ENCODE data around the gene TUT4. TPM values are rescaled to one million over a fixed set of nuclear protein-coding genes. Genes with fewer than 3 reads are reported as not detected.

Gene TUT4
- total RNA-seq, 1 donor from 2014 or later: 61.2 TPM

DNA sequence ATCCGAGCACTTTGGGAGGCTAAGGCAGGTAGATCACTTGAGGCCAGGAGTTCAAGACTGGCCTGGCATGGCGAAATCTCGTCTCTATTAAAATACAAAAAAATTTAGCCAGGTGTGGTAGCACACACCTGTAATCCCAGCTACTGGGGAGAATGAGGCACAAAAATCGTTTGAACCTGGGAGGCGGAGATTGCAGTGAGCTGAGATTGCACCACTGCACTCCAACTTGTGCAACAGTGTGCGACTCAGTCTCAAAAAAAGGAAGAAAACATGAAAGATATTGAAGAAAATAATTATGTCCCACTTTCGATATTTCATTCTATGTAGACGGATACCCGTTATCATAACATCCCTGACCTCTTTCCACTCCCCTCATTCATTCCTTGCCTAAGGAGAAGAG is 19.2 kb downstream of the TUT4 start:
- H3K9me3 Mint-ChIP-seq: peaks cover 11% of the 10 kb centered on the region
- H3K27me3 Mint-ChIP-seq: no peaks in the 10 kb centered on the region
- peaks cover 25% of the 10 kb centered on the region for H3K36me3 Mint-ChIP-seq (ENCODE audit: low read depth)
- H3K4me3 Mint-ChIP-seq: no peak overlapping the region
- DNase-seq: no peak
- intact Hi-C loops (cut with micrococcal nuclease): no loop called here
- H3K27ac Mint-ChIP-seq: no peak overlapping the region
- peaks cover 14% of the 10 kb centered on the region for H3K4me1 Mint-ChIP-seq

DNA sequence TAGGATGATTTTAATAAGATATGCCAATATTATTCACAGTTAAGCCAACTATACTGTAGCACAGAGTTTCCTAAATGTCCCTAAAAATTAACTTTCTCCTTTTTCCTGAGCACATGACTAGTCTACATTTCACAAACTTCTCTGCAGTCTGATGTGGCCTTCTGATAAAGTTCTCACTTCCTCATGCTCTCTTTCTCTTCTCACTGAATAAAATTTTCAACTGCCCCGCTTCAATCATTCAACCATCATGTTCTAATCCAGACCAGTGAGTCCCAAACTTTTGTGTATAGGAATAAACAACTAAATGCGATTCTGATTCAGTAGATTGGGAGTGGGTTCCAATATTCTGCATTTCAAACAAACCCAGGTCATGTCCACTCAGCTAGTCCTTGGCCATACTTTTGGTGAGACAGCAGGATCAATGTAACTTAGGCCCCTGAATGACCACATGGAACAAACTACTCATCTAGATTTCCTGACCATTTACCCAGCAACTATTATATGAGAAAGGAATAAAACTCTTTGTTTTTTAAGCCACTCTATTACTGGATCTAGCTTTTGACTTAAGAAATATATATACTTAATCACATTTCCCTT is 20.1 kb downstream of the TUT4 start:
- H3K36me3 Mint-ChIP-seq (ENCODE audit: low read depth): peaks cover 24% of the 10 kb centered on the region
- no peak overlapping the region for H3K27ac Mint-ChIP-seq
- no peak overlapping the region for H3K4me3 Mint-ChIP-seq
- no peaks in the 10 kb centered on the region for H3K27me3 Mint-ChIP-seq
- peaks cover 11% of the 10 kb centered on the region for H3K9me3 Mint-ChIP-seq
- DNase-seq: no peak
- peaks cover 14% of the 10 kb centered on the region for H3K4me1 Mint-ChIP-seq
- intact Hi-C loops (cut with micrococcal nuclease): no loop called here

DNA sequence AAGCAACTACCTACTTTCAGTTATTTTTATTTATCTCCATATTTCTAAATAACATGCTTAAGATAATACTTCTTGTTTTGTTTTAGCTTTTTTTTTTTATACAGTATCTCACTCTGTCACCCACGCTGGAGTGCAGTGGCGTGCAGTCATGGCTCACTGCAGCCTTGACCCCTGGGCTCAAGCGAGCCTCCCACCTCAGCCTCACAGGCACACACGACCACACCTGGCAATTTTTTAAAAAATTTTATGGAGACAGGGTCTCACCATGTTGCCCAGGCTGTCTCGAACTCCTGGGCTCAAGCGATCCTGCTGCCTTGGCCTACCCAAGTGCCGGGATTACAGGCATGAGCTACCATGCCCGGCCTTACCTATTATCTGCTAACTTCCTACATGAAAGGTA is 20.6 kb downstream of the TUT4 start:
- intact Hi-C loops (cut with micrococcal nuclease): no loop called here
- Mint-ChIP-seq H3K9me3 (peaks cover 11% of the 10 kb centered on the region), H3K4me1 (peaks cover 14% of the 10 kb centered on the region), H3K27me3 (no peaks in the 10 kb centered on the region), H3K4me3 (no peak overlapping the region), H3K36me3 (ENCODE audit: low read depth) (peaks cover 25% of the 10 kb centered on the region), H3K27ac (no peak overlapping the region)
- DNase-seq: no peak

DNA sequence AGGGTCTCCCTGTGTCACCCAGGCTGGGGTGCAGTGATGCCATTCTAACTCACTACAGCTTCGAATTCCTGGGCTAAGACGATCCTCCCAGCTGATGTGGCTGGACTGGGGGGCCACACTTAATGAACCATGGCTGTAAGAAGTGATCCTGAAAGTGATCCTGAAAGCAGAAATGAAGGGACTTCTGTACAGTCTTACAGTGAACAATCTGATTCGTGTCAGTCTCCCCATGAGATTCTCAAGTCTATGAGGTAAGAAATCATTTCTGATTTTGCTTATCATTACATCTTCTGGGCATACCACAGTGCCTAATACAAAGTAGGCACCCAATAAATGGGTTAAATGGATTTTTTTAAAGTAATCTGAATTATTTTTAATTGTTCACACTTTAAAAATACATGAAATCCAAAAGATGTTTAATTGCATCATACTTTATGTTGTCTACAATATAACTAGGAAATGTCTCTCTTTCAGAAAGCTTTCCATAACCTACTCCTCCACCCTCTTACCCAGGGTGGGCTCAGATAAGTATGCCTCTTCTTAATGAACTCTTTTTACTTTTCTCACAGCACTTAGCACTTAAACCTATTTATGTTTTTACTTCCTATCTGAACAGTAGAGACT is 21.5 kb downstream of the TUT4 start:
- Mint-ChIP-seq H3K4me1 (peaks cover 14% of the 10 kb centered on the region), H3K36me3 (ENCODE audit: low read depth) (peaks cover 25% of the 10 kb centered on the region), H3K9me3 (peaks cover 11% of the 10 kb centered on the region), H3K4me3 (no peak overlapping the region), H3K27ac (no peak overlapping the region), H3K27me3 (no peaks in the 10 kb centered on the region)
- DNase-seq: peak; percentile 41
- intact Hi-C loops (cut with micrococcal nuclease): no loop called here

DNA sequence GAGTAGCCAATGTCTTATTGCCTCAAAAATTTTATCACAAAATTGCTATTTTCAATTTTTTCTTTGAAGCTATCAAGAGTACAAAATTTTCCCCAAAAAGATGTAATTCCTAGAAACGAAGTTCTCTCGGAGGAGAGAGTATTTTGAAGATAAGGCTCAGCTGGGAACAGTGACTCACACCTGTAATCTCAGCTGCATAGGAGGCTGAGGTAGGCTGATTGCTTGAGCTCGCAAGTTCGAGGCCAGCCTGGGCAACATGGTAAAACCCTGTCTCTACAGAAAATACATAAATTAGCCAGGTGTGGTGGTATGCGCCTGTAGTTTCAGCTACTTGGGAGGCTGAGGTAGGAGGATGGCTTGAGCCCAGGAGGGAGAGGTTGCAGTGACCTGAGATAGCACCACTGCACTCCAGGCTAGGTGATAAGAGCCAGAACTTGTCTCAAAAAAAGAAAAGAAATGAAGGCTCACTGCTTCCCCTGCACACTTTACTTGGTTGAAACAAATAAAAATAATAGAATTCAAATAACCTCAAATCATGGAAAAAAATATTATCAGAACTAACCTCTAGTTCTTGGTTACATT is 22.2 kb downstream of the TUT4 start:
- H3K36me3 Mint-ChIP-seq (ENCODE audit: low read depth): peaks cover 23% of the 10 kb centered on the region
- H3K27ac Mint-ChIP-seq: no peak overlapping the region
- intact Hi-C loops (cut with micrococcal nuclease): no loop called here
- H3K4me3 Mint-ChIP-seq: no peak overlapping the region
- no peak for DNase-seq
- peaks cover 14% of the 10 kb centered on the region for H3K4me1 Mint-ChIP-seq
- peaks cover 8% of the 10 kb centered on the region for H3K9me3 Mint-ChIP-seq
- H3K27me3 Mint-ChIP-seq: no peaks in the 10 kb centered on the region

DNA sequence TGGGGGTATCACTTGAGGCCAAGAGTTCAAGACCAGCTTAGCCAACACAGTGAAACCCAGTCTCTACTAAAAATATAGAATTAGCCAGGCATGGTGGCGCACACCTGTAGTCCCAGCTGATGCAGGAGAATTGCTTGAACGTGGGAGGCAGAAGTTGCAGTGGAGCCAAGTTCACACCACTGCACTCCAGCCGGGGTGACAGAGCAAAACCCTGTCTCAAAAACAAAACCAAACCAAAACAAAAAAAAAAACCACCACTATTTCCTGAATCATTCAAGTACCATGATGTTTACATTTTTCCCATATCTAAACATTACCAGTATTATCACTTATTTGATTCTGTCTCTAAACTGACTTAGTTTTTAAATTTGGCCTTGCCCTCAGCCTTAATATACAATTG is 29.5 kb downstream of the TUT4 start:
- Mint-ChIP-seq H3K27ac (no peak overlapping the region), H3K4me1 (peaks cover 14% of the 10 kb centered on the region), H3K9me3 (no peaks in the 10 kb centered on the region), H3K27me3 (no peaks in the 10 kb centered on the region), H3K36me3 (ENCODE audit: low read depth) (peaks cover 41% of the 10 kb centered on the region), H3K4me3 (no peak overlapping the region)
- DNase-seq: peak; percentile 73
- intact Hi-C loops (cut with micrococcal nuclease): loop anchor here (1.0 kb wide), 1 partner anchor 29 kb away; no protein-coding TSS in a partner anchor

DNA sequence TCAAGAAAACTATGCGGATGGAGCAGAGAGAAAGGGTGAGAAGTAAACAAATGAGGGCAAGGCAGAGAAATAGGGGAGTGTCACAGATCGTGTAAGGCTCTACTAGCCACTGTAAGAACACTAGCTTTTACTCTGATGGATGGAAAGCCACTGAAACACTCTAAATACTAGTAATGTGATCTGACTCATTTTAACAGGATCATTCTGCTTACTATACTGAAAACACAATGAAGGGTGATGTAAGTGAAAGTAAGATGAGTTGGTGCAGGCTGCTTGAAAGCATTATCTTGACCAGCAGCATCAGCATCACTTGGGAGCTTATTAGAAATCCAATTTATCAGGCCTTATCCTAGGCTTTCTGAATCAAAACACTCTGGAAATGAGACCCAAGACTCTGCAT is 32.7 kb downstream of the TUT4 start:
- Mint-ChIP-seq H3K9me3 (no peaks in the 10 kb centered on the region), H3K4me1 (peaks cover 16% of the 10 kb centered on the region), H3K36me3 (ENCODE audit: low read depth) (peaks cover 36% of the 10 kb centered on the region), H3K27ac (peak overlapping the region; percentile 65), H3K27me3 (no peaks in the 10 kb centered on the region), H3K4me3 (no peak overlapping the region)
- intact Hi-C loops (cut with micrococcal nuclease): no loop called here
- DNase-seq: no peak

DNA sequence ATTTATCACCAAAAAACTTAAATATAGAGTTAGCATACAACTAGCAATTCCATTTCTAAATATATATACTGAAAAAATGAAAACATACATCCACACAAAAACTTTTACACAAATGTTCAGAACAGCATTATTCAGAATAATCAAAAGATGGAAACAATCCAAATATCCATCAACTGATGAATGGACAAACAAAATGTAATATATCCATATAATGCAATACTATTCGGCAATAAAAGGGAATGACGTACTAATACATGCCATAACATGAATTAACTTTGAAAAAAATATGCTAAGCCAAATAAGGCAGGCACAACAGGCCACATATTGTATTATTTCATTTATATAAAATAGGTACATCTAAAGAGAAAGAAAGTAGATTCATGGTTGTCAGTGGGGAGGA is 33.9 kb downstream of the TUT4 start:
- H3K27me3 Mint-ChIP-seq: no peaks in the 10 kb centered on the region
- peaks cover 31% of the 10 kb centered on the region for H3K36me3 Mint-ChIP-seq (ENCODE audit: low read depth)
- intact Hi-C loops (cut with micrococcal nuclease): no loop called here
- H3K4me1 Mint-ChIP-seq: peaks cover 13% of the 10 kb centered on the region
- no peaks in the 10 kb centered on the region for H3K9me3 Mint-ChIP-seq
- H3K27ac Mint-ChIP-seq: no peak overlapping the region
- no peak overlapping the region for H3K4me3 Mint-ChIP-seq
- DNase-seq: no peak

DNA sequence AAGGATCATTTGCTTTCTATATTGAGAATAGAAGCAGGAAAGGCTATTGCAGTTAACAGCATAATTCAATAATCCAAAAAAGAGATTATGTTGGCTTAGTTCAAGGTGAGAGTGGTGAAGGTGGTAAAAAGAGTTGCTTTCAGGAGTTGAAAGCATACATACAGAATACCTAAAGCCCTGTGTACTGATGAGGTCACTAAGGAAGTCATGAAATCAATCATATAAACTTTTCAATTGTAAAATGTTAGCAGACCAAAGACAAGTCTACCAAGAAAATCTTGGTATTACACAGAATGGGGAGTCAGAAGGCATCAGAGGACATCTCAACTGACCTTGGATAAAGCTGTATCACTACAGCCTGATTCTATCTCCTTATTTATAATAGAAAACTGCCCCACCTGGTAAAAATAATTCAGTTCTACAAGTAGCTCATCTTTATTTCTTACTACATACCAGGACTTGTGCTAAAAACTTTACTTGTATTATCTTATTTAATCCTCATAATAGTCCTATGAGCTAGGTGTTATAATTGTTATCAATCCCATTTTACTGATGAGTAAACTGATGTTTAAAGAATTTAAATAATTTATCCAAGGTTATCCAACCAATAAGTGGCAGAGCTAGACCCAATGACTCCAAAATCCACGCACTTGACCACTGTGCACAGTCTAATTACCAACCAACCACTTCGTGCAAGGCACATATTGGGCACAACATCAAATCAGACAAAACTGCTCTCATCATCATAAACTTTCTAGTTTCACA is 40.9 kb downstream of the TUT4 start:
- H3K27me3 Mint-ChIP-seq: no peaks in the 10 kb centered on the region
- no peak overlapping the region for H3K4me3 Mint-ChIP-seq
- no peak for DNase-seq
- peaks cover 26% of the 10 kb centered on the region for H3K36me3 Mint-ChIP-seq (ENCODE audit: low read depth)
- intact Hi-C loops (cut with micrococcal nuclease): no loop called here
- H3K27ac Mint-ChIP-seq: no peak overlapping the region
- no peaks in the 10 kb centered on the region for H3K9me3 Mint-ChIP-seq
- H3K4me1 Mint-ChIP-seq: peaks cover 6% of the 10 kb centered on the region

DNA sequence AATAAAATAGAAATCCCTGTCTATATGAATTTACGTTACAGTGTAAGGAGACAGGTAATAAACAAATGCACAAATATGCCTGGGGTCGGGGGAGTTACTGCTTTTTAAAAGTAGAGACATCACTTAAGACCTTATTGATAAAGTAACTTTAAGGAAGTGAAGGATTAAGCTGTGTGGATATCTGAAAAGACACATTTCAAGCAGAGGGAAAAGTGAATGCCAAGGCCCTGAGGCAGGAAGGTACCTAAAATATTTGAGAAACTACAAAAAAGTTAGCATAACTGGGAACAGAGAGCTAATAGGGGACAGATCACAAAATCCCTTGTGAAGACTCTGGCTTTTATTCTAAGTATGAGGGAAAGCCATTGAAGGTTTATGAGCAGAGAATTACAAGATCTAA is 41.5 kb downstream of the TUT4 start:
- Mint-ChIP-seq H3K27ac (no peak overlapping the region), H3K9me3 (no peaks in the 10 kb centered on the region), H3K4me1 (peaks cover 6% of the 10 kb centered on the region), H3K27me3 (no peaks in the 10 kb centered on the region), H3K36me3 (ENCODE audit: low read depth) (peaks cover 28% of the 10 kb centered on the region), H3K4me3 (no peak overlapping the region)
- no peak for DNase-seq
- intact Hi-C loops (cut with micrococcal nuclease): no loop called here

DNA sequence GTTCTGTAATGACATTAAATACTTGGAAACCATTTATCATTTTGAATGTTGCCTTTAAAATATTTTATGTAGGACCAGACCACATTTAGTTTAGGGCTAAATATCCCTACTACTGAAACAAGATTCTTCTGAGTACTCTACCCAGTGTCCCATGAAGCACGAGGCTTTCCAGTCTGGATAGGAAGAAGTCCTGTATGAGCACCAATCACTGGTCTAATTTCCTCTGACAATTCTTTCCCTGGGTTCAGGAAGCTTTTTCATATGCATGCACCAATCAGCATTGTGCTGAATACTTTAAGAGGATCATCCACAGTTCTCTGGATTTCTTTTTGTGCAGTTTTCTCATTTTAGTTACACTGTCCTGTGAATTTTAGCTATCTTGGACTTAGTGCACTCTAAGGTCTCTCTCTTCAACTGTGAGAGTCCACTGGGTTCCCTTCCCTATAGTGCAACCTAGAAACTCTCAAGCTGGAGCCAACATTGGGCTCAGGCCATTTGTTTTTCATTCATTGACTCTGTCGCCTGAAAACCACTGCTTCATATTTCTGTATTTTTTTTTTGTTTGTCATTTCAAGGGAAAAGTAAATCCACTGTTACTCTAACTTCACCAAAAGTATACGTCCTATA is 45.9 kb downstream of the TUT4 start:
- no peaks in the 10 kb centered on the region for H3K27me3 Mint-ChIP-seq
- no peak overlapping the region for H3K27ac Mint-ChIP-seq
- H3K4me1 Mint-ChIP-seq: peaks cover 10% of the 10 kb centered on the region
- intact Hi-C loops (cut with micrococcal nuclease): no loop called here
- no peak for DNase-seq
- H3K4me3 Mint-ChIP-seq: no peak overlapping the region
- H3K36me3 Mint-ChIP-seq (ENCODE audit: low read depth): peaks cover 34% of the 10 kb centered on the region
- H3K9me3 Mint-ChIP-seq: no peaks in the 10 kb centered on the region

DNA sequence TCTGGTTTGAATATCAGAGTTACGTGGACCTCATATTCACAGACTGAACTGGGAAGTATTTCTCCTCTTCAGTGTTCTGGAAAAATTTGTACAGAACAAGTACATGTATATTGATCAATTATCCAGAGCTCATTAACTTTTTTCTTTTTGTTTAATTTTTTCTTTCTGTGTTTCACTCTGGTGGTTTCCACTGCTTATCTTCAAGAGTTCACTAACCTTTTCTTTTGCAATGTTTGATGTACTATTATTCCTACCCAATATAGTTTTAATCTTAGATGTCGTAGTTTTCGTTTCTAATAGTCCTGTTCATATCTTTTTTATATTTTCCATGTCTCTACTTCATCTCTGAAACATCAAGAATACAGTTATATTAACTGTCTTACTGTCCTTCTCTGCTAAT is 46.5 kb downstream of the TUT4 start:
- Mint-ChIP-seq H3K27ac (no peak overlapping the region), H3K4me1 (peaks cover 9% of the 10 kb centered on the region), H3K36me3 (ENCODE audit: low read depth) (peaks cover 36% of the 10 kb centered on the region), H3K4me3 (no peak overlapping the region), H3K9me3 (no peaks in the 10 kb centered on the region), H3K27me3 (no peaks in the 10 kb centered on the region)
- DNase-seq: no peak
- intact Hi-C loops (cut with micrococcal nuclease): no loop called here

DNA sequence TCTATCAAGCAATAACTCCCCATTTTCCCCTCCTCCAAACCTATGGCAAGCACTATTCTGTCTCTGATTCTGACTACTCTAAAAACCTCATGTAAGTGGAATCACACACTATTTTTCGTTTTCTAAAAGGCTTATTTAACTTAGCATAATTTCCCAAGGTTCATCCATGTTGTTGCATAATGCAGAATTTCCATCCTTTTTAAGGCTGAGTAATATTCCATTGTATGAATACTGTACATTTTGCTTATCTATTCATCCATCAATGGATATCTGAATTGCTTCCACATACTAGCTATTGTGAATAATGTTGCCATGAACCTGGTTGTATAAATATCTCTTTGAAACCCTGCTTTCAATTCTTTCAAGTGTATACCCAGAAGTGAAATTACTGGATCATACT is 48.2 kb downstream of the TUT4 start:
- Mint-ChIP-seq H3K27me3 (no peaks in the 10 kb centered on the region), H3K9me3 (no peaks in the 10 kb centered on the region), H3K36me3 (ENCODE audit: low read depth) (peaks cover 35% of the 10 kb centered on the region), H3K27ac (peak overlapping the region; percentile 10), H3K4me3 (no peak overlapping the region), H3K4me1 (peaks cover 11% of the 10 kb centered on the region)
- intact Hi-C loops (cut with micrococcal nuclease): no loop called here
- DNase-seq: no peak

DNA sequence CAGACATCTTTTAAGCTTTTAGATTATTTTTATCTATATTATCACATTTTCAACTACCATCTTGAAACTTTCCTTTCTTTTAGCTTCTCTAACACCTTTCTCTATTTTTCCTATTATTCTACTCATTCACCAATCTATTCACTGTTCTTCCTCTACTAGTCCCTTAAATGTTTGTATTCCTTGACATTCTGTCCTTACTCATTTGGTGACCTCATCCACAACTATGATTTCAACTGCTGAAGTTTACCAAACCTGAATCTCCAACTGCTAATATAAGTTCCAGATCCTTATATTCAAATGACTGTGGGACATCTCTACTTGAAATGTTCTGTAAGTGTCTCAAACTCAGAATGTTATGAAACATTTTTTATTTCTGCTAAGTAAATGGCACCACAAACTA is 49.2 kb downstream of the TUT4 start:
- H3K27me3 Mint-ChIP-seq: no peaks in the 10 kb centered on the region
- peaks cover 33% of the 10 kb centered on the region for H3K36me3 Mint-ChIP-seq (ENCODE audit: low read depth)
- no peak overlapping the region for H3K4me3 Mint-ChIP-seq
- peaks cover 9% of the 10 kb centered on the region for H3K4me1 Mint-ChIP-seq
- no peak overlapping the region for H3K27ac Mint-ChIP-seq
- no peaks in the 10 kb centered on the region for H3K9me3 Mint-ChIP-seq
- DNase-seq: no peak
- intact Hi-C loops (cut with micrococcal nuclease): no loop called here

Measured in activated CD4-positive, alpha-beta T cell treated with anti-CD3 and anti-CD28 coated beads, Interleukin-2, amount 10 ng/mL, durations not matched to agents 24 days and 14 days (primary cell).